Testis (tissue), 2 donors: ENCODE results near the gene TEP1.

Source experiments
- POLR2A ChIP-seq: fragments of 450-650 bp; IDR thresholded peaks from one replicate; pipeline ENCODE4 v1.6.1; 2017; ENCODE audit warnings: antibody characterized with exemption, mild to moderate bottlenecking, moderate library complexity
- TF ChIP-seq, protein P1 (sequence below), 3 experiments: fragments of 450-650 bp in 2 of 3; fragments of 200-600 bp in 1 of 3; sonication (generic) in 1 of 3; IDR thresholded peaks; one replicate each; pipeline ENCODE4 v1.5.1; 2016 to 2019; ENCODE audit warnings: antibody characterized with exemption in 3 of 3, mild to moderate bottlenecking in 2 of 3, moderate library complexity in 1 of 3

DNA sequence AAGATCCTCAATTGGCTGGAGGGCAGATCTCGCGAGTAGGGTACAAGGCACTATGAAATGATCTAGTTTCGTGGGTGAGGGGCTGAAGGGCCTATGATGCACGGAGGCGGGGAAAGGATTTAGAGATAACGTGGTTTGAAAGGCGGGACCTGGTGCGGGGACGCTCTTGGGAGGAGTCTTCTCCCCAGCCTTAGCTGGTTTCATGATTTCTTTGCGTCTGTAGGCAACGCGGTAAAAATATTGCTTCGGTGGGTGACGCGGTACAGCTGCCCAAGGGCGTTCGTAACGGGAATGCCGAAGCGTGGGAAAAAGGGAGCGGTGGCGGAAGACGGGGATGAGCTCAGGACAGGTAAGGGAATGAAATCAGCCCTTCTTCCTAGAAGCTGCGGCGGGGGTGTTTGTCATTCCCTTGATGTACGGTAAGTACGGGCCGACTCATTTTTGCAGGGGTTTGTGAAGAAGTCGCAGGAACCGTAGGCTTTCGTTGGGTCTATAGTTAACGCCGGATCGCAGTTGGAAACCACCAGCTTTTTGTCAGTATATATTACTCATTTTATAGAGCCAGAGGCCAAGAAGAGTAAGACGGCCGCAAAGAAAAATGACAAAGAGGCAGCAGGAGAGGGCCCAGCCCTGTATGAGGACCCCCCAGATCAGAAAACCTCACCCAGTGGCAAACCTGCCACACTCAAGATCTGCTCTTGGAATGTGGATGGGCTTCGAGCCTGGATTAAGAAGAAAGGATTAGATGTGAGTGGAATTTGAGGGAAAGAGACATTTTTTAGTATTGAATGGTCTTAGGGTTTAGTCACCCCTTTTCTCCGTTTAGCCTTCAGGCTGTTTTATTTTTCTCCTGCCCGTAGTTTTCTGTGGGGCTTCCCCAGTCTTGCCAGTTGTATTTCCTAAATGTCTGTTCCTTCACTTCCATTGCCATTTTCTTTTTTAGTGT lies 42.3 kb upstream of the TEP1 start:
- TF ChIP-seq, protein P1, sequence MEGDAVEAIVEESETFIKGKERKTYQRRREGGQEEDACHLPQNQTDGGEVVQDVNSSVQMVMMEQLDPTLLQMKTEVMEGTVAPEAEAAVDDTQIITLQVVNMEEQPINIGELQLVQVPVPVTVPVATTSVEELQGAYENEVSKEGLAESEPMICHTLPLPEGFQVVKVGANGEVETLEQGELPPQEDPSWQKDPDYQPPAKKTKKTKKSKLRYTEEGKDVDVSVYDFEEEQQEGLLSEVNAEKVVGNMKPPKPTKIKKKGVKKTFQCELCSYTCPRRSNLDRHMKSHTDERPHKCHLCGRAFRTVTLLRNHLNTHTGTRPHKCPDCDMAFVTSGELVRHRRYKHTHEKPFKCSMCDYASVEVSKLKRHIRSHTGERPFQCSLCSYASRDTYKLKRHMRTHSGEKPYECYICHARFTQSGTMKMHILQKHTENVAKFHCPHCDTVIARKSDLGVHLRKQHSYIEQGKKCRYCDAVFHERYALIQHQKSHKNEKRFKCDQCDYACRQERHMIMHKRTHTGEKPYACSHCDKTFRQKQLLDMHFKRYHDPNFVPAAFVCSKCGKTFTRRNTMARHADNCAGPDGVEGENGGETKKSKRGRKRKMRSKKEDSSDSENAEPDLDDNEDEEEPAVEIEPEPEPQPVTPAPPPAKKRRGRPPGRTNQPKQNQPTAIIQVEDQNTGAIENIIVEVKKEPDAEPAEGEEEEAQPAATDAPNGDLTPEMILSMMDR (IDR thresholded peaks at IDR 0.05): no peak
- TF ChIP-seq POLR2A: no peak
